Measurements from ENCODE around the gene F12.

The F12 gene

GRCh38 chr5:177384134-177384533, 25.2 kb downstream of the F12 start, which contains the start of gene SLC34A1:
SLC34A1 (plus strand) TSS chr5:177384434; CDS start chr5:177385742, 1,308 bp downstream.
- DNase-seq (ENCODE audit: extremely low read depth, low read depth), result no peak
- no peak for TF ChIP-seq CTCF (IDR thresholded peaks at IDR 0.05; ENCODE audit: low read depth, low read length)

- no peak for DNase-seq (ENCODE audit: extremely low read depth, low read depth)
- no peak for TF ChIP-seq CTCF (IDR thresholded peaks at IDR 0.05; ENCODE audit: low read depth, low read length)
Measured at GRCh38 chr5:177383181-177383580, 26.2 kb downstream of the F12 start.

GRCh38 chr5:177382423-177383029, 26.8 kb downstream of the F12 start:
- peak; percentile 34 for TF ChIP-seq CTCF (IDR thresholded peaks at IDR 0.05; ENCODE audit: low read depth, low read length)
- no peak for DNase-seq (ENCODE audit: extremely low read depth, low read depth)

- no peak for TF ChIP-seq CTCF (IDR thresholded peaks at IDR 0.05; ENCODE audit: low read depth, low read length)
Measured at GRCh38 chr5:177380805-177381126, 28.6 kb downstream of the F12 start.

GRCh38 chr5:177378884-177379883, 30.2 kb downstream of the F12 start:
- no peak for TF ChIP-seq CTCF (IDR thresholded peaks at IDR 0.05; ENCODE audit: low read depth, low read length)
- DNase-seq (ENCODE audit: extremely low read depth, low read depth), result no peak

More at GRCh38 chr5:177380805-177381126, 28.6 kb downstream of the F12 start:
- DNase-seq (ENCODE audit: extremely low read depth, low read depth), result no peak

GRCh38 chr5:177377851-177378776, 31.2 kb downstream of the F12 start:
- TF ChIP-seq CTCF (IDR thresholded peaks at IDR 0.05; ENCODE audit: low read depth, low read length), result no peak
- no peak for DNase-seq (ENCODE audit: extremely low read depth, low read depth)
